H1 (cell line): ENCODE data around the gene MRPS6. TPM values are rescaled to one million over a fixed set of nuclear protein-coding genes. Genes with fewer than 3 reads are reported as not detected.

Experiments used
- CTCF ChIA-PET: fragments of 300-600 bp; sonication (Branson Sonifier 250); formaldehyde crosslinking; loops from one replicate; lab custom pipeline; 2021; ENCODE audit not compliant: partially characterized antibody; lab: Charles Lee
- POLR2A ChIA-PET: fragments of 300-600 bp; sonication (Branson Sonifier 250); formaldehyde crosslinking; loops from one replicate; lab custom pipeline; 2021; ENCODE audit warnings: inconsistent platforms; ENCODE audit not compliant: partially characterized antibody; lab: Charles Lee
- DNase-seq, 2 experiments: peaks; one replicate each; pipeline versions ENCODE4 v3.0.0 to v3.0.0-alpha.2; 2010 to 2022; ENCODE audit warnings: low spot score in 2 of 2, low read depth in 1 of 2, mixed read lengths in 1 of 2
- FAIRE-seq: peaks from 2 replicates; lab custom pipeline; 2011; peaks lifted over from hg19 to GRCh38; lab: Jason Lieb, UNC
- H2AFZ ChIP-seq: 2 replicates; pipeline ENCODE4 v1.8.1; 2012; ENCODE audit warnings: low read length, inconsistent platforms
- H2AK5ac ChIP-seq: 2 replicates; pipeline ENCODE4 v1.6.1; 2013; ENCODE audit warnings: low read depth, low read length
- H2BK120ac ChIP-seq: replicated peaks from 2 replicates; pipeline ENCODE3; 2013; ENCODE audit warnings: low read depth, low read length, inconsistent platforms
- H2BK12ac ChIP-seq: 2 replicates; pipeline ENCODE4 v1.6.1; 2013; ENCODE audit warnings: low read depth, low read length
- H2BK15ac ChIP-seq: 2 replicates; pipeline ENCODE4 v1.6.1; 2013; ENCODE audit warnings: low read length
- H2BK20ac ChIP-seq: 2 replicates; pipeline ENCODE4 v1.6.1; 2013; ENCODE audit warnings: low read length
- H2BK5ac ChIP-seq: 2 replicates; pipeline ENCODE4 v1.6.1; 2013; ENCODE audit warnings: low read depth, low read length
- H3K14ac ChIP-seq: 2 replicates; pipeline ENCODE4 v1.6.1; 2013; ENCODE audit warnings: inconsistent platforms; ENCODE audit not compliant: insufficient read length
- H3K18ac ChIP-seq: 2 replicates; pipeline ENCODE4 v1.6.1; 2013; ENCODE audit warnings: low read length; ENCODE audit errors: extremely low read depth
- H3K23ac ChIP-seq: 2 replicates; pipeline ENCODE4 v1.6.1; 2013; ENCODE audit warnings: inconsistent platforms; ENCODE audit not compliant: insufficient read length
- H3K23me2 ChIP-seq: 2 replicates; pipeline ENCODE4 v1.6.1; 2013; ENCODE audit warnings: low read depth, low read length
- H3K27ac ChIP-seq: 2 replicates; pipeline ENCODE4 v1.6.1; 2011; ENCODE audit warnings: low read depth, low read length, inconsistent platforms
- H3K27me3 ChIP-seq, 4 experiments: replicated peaks in 1 of 4; 1 replicate in 1 of 4; 2 replicates in 3 of 4; pipeline versions ENCODE4 v1.6.1 to v1.8.1; 2011 to 2013; ENCODE audit warnings: low read length in 3 of 4, mild to moderate bottlenecking in 3 of 4, inconsistent platforms in 2 of 4, mixed read lengths in 2 of 4, moderate library complexity in 1 of 4; ENCODE audit not compliant: control insufficient read depth in 3 of 4, insufficient read depth in 3 of 4; ENCODE audit errors: extremely low read depth in 1 of 4
- H3K36me3 ChIP-seq, 4 experiments: 2 replicates each; pipeline versions ENCODE4 v1.6.1 to v1.8.1; 2011 to 2013; ENCODE audit warnings: mild to moderate bottlenecking in 4 of 4, low read length in 3 of 4, moderate library complexity in 2 of 4, control low read depth in 1 of 4, inconsistent platforms in 1 of 4; ENCODE audit not compliant: insufficient read depth in 4 of 4, control insufficient read depth in 2 of 4
- H3K4ac ChIP-seq: replicated peaks from 2 replicates; pipeline ENCODE3; 2013; ENCODE audit warnings: low read length, low read depth, mixed read lengths, inconsistent platforms; ENCODE audit not compliant: insufficient read length
- H3K4me1 ChIP-seq, 4 experiments: replicated peaks in 1 of 4; 1 replicate in 1 of 4; 2 replicates in 3 of 4; pipeline versions ENCODE4 v1.6.1 to v1.8.1; 2011 to 2013; ENCODE audit warnings: low read length in 3 of 4, inconsistent platforms in 2 of 4, mixed read lengths in 1 of 4; ENCODE audit not compliant: insufficient read depth in 4 of 4, control insufficient read depth in 3 of 4
- H3K4me2 ChIP-seq, 2 experiments: 2 replicates each; pipeline versions ENCODE4 v1.6.1 to v1.8.1; 2011 to 2013; ENCODE audit warnings: low read depth in 2 of 2, low read length in 2 of 2, control low read depth in 1 of 2, inconsistent platforms in 1 of 2, mild to moderate bottlenecking in 1 of 2; ENCODE audit not compliant: insufficient read depth in 1 of 2
- H3K4me3 ChIP-seq, 4 experiments: fragments of 200-600, 300-600 bp in 1 of 4; sonication (generic), shearing (Covaris generic), sonication (Bioruptor Twin) in 1 of 4; 2 replicates each; pipeline versions ENCODE4 v1.5.1 to v1.8.1; 2011 to 2016; ENCODE audit warnings: low read length in 4 of 4, low read depth in 3 of 4, control low read depth in 2 of 4, inconsistent platforms in 2 of 4, mild to moderate bottlenecking in 2 of 4, mixed read lengths in 1 of 4, moderate library complexity in 1 of 4; ENCODE audit not compliant: insufficient read depth in 2 of 4; ENCODE audit errors: extremely low read depth in 1 of 4
- H3K56ac ChIP-seq: replicated peaks from 2 replicates; pipeline ENCODE3; 2013; ENCODE audit warnings: low read depth, mild to moderate bottlenecking, mixed read lengths, low read length, inconsistent platforms; ENCODE audit not compliant: insufficient read length
- H3K79me1 ChIP-seq: 2 replicates; pipeline ENCODE4 v1.6.1; 2013; ENCODE audit warnings: low read depth, low read length, control low read depth
- H3K79me2 ChIP-seq, 2 experiments: 2 replicates each; pipeline versions ENCODE4 v1.6.1 to v1.8.1; 2012 to 2013; ENCODE audit warnings: low read length in 2 of 2, mild to moderate bottlenecking in 2 of 2, inconsistent platforms in 1 of 2; ENCODE audit not compliant: insufficient read depth in 2 of 2, control insufficient read depth in 1 of 2
- H3K9ac ChIP-seq, 4 experiments: replicated peaks in 1 of 4; 1 replicate in 1 of 4; 2 replicates in 3 of 4; pipeline versions ENCODE4 v1.6.1 to v1.8.1; 2011 to 2013; ENCODE audit warnings: low read depth in 3 of 4, low read length in 3 of 4, control low read depth in 2 of 4, mild to moderate bottlenecking in 2 of 4, moderate library complexity in 2 of 4, inconsistent platforms in 1 of 4; ENCODE audit errors: extremely low read depth in 1 of 4
- H3K9me3 ChIP-seq, 2 experiments: 2 replicates each; pipeline versions ENCODE4 v1.6.1 to v1.8.1; 2012 to 2013; ENCODE audit warnings: mild to moderate bottlenecking in 2 of 2, moderate library complexity in 2 of 2, control low read depth in 1 of 2, inconsistent platforms in 1 of 2, low read depth in 1 of 2, low read length in 1 of 2, mixed read lengths in 1 of 2; ENCODE audit not compliant: insufficient read depth in 2 of 2
- H4K20me1 ChIP-seq, 2 experiments: replicated peaks in 1 of 2; 2 replicates each; pipeline versions ENCODE3 to v1.8.1; 2011 to 2013; ENCODE audit warnings: inconsistent platforms in 2 of 2, low read length in 2 of 2, mild to moderate bottlenecking in 1 of 2; ENCODE audit not compliant: insufficient read depth in 2 of 2, control insufficient read depth in 1 of 2
- H4K5ac ChIP-seq: 2 replicates; pipeline ENCODE4 v1.6.1; 2013; ENCODE audit warnings: low read length, low read depth, mixed read lengths, inconsistent platforms; ENCODE audit not compliant: insufficient read length
- H4K8ac ChIP-seq: 2 replicates; pipeline ENCODE4 v1.8.0; 2013; ENCODE audit warnings: mild to moderate bottlenecking, moderate library complexity, low read length, inconsistent platforms; ENCODE audit not compliant: insufficient read depth; ENCODE audit errors: extremely low read depth
- H4K91ac ChIP-seq: replicated peaks from 2 replicates; pipeline ENCODE3; 2013; ENCODE audit warnings: low read length, mixed read lengths, inconsistent platforms; ENCODE audit not compliant: insufficient read length
- ATF3 ChIP-seq: IDR thresholded peaks from 2 replicates; pipeline ENCODE4 v1.6.1; 2011; ENCODE audit warnings: low read depth, mild to moderate bottlenecking, low read length; ENCODE audit not compliant: insufficient read depth
- CEBPB ChIP-seq: IDR thresholded peaks from 2 replicates; pipeline ENCODE4 v1.6.1; 2012; ENCODE audit warnings: low read depth, low read length
- GTF2F1 ChIP-seq: IDR thresholded peaks from 2 replicates; pipeline ENCODE4 v1.6.1; 2012; ENCODE audit warnings: low read depth, low read length, improper control_type of control experiment, borderline replicate concordance
- SAP30 ChIP-seq: fragments of 300-600 bp; sonication (generic); IDR thresholded peaks from 2 replicates; pipeline ENCODE4 v1.7.1; 2012; ENCODE audit warnings: low read length, moderate library complexity, mild to moderate bottlenecking, inconsistent platforms; ENCODE audit not compliant: insufficient read depth, insufficient replicate concordance
- SIN3A ChIP-seq, 2 experiments: IDR thresholded peaks in 1 of 2; conservative IDR thresholded peaks in 1 of 2; 2 replicates each; pipeline ENCODE4 v1.6.1; 2011 to 2012; ENCODE audit warnings: low read length in 2 of 2, improper control_type of control experiment in 1 of 2, low read depth in 1 of 2, mild to moderate bottlenecking in 1 of 2
- SRF ChIP-seq: IDR thresholded peaks from 2 replicates; pipeline ENCODE4 v1.6.1; 2011; ENCODE audit warnings: mild to moderate bottlenecking, low read depth, low read length, moderate library complexity
- USF2 ChIP-seq: IDR thresholded peaks from 2 replicates; pipeline ENCODE4 v1.6.1; 2011; ENCODE audit warnings: low read length, improper control_type of control experiment
- WGBS, 2 experiments: shearing (Covaris generic) in 1 of 2; methylation state at CpG; one replicate each; pipeline versions ENCODE4 v1.1.6 to v1.1.7; 2013 to 2015; ENCODE audit warnings: low lambda C conversion rate in 2 of 2, mixed read lengths in 2 of 2, inconsistent platforms in 1 of 2, low coverage in 1 of 2, missing lambda C conversion rate in 1 of 2; ENCODE audit not compliant: insufficient replicate concordance in 2 of 2, insufficient coverage in 1 of 2, insufficient read length in 1 of 2; ENCODE audit errors: extremely low coverage in 1 of 2, missing lambda C conversion rate in 1 of 2; 5-methylcytosine and 5-hydroxymethylcytosine counted together
- polyA plus RNA-seq, 7 experiments: library from polyadenylated mRNA; depleted of rRNA in 3 of 7; stranded (reverse) in 5 of 7; unstranded in 2 of 7; fragments of >200 nt in 5 of 7; fragments of 200-250 nt in 2 of 7; gene quantifications; 1 replicate in 5 of 7; 2 replicates in 1 of 7; 4 replicates in 1 of 7; pipeline versions ENCODE4 v1.2.1 to v1.2.3, GENCODE V29; 2011 to 2013; ENCODE audit warnings: missing spikeins in 2 of 7, mixed read lengths in 2 of 7
- total RNA-seq: library from RNA; stranded (reverse); fragmentation: NEBNext Ultra II Directional; extraction: Animal tissue kit (Norgen Biotek cat#: 25700); gene quantifications from 2 replicates; pipeline ENCODE4 v1.2.1, GENCODE V29; 2021

MRPS6 gene
- total and polyA plus RNA-seq, 2 of the 8 experiments (the other 6 are each of a cell fraction or from before 2014, with no cell fraction given), result 62.7 to 156 TPM

GRCh38 chr21:34191876-34192275, 118.5 kb downstream of the MRPS6 start:
- H3K4me2 ChIP-seq, result no peak overlapping the region
- WGBS, 2 experiments, result 92% methylated on average over 1 of the region's 1 CpG; no CpG with 5 or more reads in 1 of the 2 experiments
- no peak overlapping the region for H2BK12ac ChIP-seq
- no peak overlapping the region for H2BK20ac ChIP-seq
- no peak overlapping the region for H2AFZ ChIP-seq
- H3K23me2 ChIP-seq, result no peaks in the 10 kb centered on the region
- H3K4me3 ChIP-seq, result no peak overlapping the region
- no peak overlapping the region for H2AK5ac ChIP-seq
- DNase-seq (no peak), FAIRE-seq (no peak)
- H4K5ac ChIP-seq, result no peak overlapping the region
- H3K4me1 ChIP-seq, result peaks cover 2 to 13% (median 8%) of the 10 kb centered on the region in 4 experiments; a peak in 5 of 7 replicates
- TF ChIP-seq GTF2F1, result no peak
- TF ChIP-seq CEBPB, result no peak
- no peak for TF ChIP-seq SIN3A (conservative IDR thresholded peaks at IDR 0.05 in 1 of 2, IDR thresholded peaks at IDR 0.05 in 1 of 2; ENCODE audit: low read depth in 1 of 2, low read length in 2 of 2)
- TF ChIP-seq SRF, result no peak
- no peak for TF ChIP-seq SAP30
- no peak for TF ChIP-seq ATF3
- TF ChIP-seq USF2, result no peak
- no peak overlapping the region for H3K18ac ChIP-seq
- no peaks in the 10 kb centered on the region for H4K20me1 ChIP-seq
- H3K9me3 ChIP-seq, result 0 out of 4 replicates have a peak, but pooled peaks cover 0 to 3% of the 10 kb centered on the region in 2 experiments
- no peak overlapping the region for H4K8ac ChIP-seq
- CTCF ChIA-PET, result interaction anchor here (1.2 to 1.6 kb wide), 4 partner anchors 10 to 63 kb away, joined by 3 to 5 read pairs (median 4); no protein-coding TSS in a partner anchor
- no peak overlapping the region for H3K23ac ChIP-seq
- no peaks in the 10 kb centered on the region; the same call in 1 of the 2 replicates for H3K79me1 ChIP-seq
- no peaks in the 10 kb centered on the region for H3K36me3 ChIP-seq
- H3K79me2 ChIP-seq, result no peaks in the 10 kb centered on the region
- no peak overlapping the region for H2BK120ac ChIP-seq
- no peak overlapping the region for H3K4ac ChIP-seq
- H3K27me3 ChIP-seq, result no peaks in the 10 kb centered on the region
- no peak overlapping the region for H4K91ac ChIP-seq
- no peak overlapping the region for H3K14ac ChIP-seq
- H2BK15ac ChIP-seq, result no peak overlapping the region
- H2BK5ac ChIP-seq, result no peak overlapping the region
- H3K56ac ChIP-seq, result no peak overlapping the region
- no peak overlapping the region for H3K27ac ChIP-seq
- no peak overlapping the region for H3K9ac ChIP-seq
- POLR2A ChIA-PET, result interaction anchor here (0.9 to 1.3 kb wide), 2 partner anchors 12 to 119 kb away, joined by 3 to 4 read pairs; partner anchors contain the start of genes MRPS6 and SLC5A3
